HG03342 (cell line): ENCODE data around the gene ATM.
"Not testable (repeated sequence)": the region's sequence is repeated elsewhere in the genome, so short reads cannot be mapped to it uniquely, and the experiment has no call there.

Experiments used
- ATAC-seq: cut with Tn5 transposase; IDR thresholded peaks from one replicate; pipeline ENCODE4 v1.9.1; 2021; ENCODE audit warnings: mild to moderate bottlenecking, moderate library complexity; ENCODE audit not compliant: unreplicated experiment

ATM gene

DNA sequence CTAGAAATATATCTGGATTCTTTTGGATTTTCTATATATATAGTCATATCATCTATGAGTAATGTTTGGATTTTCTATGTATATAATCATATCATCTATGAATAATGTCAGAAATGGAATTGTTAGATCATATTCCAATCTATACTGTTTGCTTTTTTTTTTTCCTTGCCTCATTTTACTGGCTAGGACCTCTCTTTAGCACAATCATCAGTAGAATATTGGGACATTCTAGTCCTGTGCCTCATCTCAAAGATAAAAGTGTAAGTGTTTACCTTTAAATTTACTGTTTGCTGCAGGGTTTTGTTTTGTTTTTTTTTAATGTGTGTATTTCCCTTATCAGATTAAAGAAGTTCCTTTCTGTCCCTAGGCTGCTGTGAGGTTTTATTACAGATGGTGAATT is 147.4 kb downstream of the ATM start:
- ATAC-seq, result no peak

DNA sequence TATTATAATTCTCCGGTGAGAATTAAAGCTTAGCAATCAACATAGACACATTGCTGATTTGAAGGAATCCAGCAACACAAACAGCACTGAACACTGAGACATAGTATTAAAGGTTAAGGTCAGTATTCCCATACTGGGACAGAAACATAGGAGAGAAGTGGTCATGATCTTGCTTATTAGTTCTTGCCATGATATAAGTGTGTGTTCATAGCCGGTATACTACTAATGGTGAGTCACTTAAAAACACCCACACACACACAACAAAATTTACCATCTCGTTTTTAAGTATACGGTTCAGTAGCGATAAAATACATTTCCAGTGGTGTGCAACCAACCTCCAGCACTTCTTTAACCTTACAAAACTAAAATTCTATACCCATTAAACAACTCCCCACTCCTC is 148.1 kb downstream of the ATM start:
- no peak for ATAC-seq

DNA sequence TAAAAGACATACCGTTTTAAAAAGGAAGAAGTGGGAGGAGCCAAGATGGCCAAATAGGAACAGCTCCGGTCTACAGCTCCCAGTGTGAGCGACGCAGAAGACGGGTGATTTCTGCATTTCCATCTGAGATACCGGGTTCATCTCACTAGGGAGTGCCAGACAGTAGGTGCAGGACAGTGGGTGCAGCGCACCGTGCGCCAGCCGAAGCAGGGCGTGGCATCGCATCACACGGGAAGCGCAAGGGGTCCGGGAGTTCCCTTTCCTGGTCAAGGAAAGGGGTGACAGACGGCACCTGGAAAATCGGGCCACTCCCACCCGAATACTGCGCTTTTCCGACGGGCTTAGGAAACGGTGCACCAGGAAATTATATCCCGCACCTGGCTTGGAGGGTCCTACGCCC is 150.6 kb downstream of the ATM start:
- ATAC-seq, result not testable (repeated sequence)

DNA sequence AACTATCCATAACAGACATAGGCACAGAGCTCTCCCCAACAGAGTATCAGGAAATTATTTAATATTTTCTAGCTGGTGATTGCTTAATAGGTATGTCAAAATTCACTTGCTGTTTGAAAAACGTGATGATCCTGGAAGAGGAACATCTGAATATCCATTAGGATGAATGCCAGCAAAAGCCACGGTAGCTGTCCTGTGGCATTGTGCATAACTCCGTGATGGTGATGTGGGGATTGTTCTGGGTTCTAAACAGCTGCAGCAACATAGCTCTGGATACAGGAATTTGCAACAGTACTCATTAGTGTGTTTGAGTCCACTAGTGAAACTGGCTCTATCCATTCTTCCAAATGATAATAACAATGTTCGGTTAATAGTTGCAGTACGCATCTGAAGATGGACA is 165.7 kb downstream of the ATM start:
- ATAC-seq, result no peak

DNA sequence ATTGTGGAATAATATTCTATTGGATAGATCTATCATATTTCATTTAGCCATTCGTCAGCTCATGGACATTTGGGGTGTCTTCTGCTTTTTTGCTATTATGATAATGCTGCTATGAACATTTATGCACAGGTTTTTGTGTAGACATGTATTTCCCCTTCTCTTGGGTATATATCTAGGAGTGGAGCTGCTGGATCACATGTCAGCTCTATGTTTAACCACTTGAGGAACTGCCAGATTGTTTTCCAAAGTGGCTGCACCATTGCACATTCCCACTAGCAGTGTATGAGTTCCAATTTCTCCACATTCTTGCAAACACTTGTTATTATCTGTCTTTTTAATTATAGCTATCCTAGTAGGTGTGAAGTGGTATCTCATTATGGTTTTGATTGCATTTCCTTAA is 169.5 kb downstream of the ATM start:
- ATAC-seq, result no peak

DNA sequence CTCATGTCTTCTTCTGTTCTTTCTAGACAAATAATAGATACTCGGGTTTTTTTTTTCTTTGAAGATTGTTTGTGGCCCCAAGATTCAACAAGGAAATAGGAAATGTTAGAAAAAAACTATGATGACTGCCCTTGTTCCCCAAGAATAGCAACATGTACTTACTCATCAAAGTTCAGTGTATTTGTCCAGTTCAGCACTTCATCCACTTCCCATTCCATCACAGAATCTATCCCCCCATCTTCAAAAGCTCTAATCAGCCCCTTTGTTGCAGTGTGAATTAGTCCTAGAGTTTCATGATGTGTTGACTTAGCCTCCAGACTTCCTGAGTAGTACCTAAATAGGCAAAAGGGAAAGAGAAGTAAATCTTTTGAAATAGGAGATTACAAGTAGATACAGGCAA is 170.2 kb downstream of the ATM start:
- no peak for ATAC-seq

DNA sequence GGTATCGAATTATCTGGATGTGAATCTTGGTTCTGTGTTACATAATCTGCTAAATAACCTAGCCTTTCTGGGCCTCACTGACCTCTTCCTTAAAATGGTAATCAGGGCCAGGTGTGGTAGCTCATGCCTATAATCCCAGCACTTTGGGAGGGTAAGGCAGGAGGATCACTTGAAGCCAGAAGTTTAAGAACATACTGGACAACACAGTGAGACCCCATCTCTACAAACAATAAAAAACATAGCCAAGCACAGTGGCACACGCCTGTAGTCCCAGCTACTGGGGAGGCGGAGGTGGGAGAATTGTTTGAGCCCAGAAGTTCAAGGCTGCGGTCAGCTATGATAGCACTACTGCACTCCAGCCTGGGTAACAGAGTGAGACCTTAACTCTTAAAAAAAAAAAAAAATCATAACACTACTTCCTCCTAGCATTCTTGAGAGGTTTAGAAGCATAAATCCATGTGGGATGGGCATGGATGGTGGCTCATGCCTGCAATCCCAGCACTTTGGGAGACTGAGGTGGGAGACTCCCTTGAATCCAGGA is 171.9 kb downstream of the ATM start:
- no peak for ATAC-seq

DNA sequence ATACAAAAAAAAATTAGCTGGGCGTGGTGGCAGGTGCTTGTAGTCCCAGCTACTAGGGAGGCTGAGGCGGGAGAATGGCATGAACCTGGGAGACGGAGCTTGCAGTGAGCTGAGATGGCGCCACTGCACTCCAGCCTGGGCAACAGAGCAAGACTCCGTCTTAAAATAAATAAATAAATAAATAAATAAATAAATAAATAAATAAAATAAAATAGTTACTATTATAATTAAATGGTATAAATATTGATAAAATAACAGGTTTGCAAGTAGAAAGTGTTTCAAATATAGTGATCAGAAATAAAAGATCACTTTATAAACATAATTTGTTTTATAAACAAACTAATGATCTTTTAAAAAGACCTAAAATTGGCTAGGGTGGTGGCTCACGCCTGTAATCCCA is 173.8 kb downstream of the ATM start:
- ATAC-seq, result not testable (repeated sequence)

DNA sequence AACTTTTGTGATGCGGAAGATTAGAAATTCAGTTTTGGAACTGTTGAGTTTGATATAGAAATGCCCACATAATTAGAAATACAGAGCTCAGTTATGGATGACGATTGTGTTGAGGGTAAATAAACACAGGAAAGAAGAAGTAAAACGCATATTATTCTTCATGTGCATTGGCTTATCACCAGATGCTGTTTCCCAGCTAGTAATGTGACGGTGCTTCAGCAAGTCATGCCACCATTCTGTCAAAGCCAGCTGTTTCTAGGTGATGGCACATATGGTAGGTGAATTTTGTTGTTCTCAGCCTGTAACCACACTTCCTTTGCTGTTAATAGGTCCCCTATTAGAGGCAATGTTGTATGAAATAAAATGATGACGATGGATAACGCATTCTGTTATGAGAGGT is 175.6 kb downstream of the ATM start:
- no peak for ATAC-seq

DNA sequence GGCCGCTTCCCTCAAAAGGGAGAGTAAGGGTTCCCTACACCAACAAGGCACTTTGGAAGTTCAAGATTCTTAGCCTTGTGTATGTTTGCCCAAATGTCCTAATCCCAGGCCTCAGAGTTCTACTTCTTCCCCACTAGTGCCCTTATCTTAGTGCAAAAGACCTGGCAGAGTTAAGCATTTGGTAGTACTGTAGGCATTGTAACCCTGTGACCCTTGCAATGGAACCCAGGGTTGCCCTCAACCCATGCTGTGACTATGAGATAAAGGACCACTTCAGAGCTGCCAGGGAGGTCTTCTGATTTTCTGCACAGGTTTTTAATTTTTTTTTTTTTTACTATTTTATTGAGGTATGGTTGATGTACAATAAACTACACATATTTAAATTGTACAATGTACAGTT is 179.4 kb downstream of the ATM start:
- no peak for ATAC-seq

DNA sequence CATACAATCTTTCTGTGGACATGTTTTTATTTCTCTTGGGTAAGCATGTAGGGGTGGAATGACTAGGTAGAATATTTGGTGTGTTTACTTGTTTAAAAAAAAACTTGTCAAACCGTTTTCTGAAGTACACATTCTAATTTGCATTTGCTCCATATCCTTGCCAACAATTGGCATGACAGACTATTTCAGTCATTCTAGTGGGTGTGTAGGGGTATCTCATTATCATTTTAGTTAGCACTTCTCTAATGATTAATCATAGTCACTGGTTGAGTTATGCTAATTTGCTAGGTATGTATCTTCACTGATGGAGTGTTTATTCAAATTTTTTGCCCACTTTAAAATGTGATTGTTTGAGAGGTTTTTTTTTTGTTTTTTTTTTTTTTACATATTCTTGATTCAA is 180.2 kb downstream of the ATM start:
- ATAC-seq, result no peak

DNA sequence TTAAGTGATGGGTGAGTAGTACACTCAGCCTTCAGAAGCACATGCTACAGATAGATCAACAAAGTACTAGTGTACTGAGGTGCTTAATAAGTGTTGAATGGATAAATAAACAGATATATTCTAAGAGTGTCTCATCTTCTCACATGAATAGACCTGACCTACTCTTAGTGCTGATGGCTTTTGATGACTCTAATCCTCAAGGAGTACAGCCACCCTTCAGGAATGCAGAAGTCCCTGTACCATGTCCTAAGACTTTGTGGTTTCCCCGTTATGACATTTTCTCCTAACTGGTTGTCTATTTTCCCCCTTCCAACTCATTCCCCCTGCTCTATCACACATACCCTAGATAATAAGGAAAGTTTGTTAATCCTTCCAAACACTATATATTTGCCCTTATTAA is 182.8 kb downstream of the ATM start:
- ATAC-seq, result no peak

DNA sequence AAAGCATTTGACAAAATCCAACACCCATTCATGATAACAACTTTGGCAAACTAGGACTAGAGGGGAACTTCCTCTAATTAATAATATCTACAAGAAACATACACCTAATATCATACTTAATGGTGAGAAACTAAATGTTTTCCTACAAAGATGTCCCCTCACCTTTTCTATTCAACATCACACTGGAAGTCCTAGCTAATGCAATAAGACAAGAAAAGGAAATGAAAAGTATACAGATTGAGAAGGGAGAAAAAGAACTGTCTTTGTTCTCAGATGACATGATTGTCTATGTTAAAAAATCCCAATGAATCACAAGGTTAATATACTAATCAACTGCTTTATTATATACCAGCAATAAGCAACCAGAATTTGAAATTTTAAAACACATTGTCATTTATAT is 192.1 kb downstream of the ATM start:
- no peak for ATAC-seq

DNA sequence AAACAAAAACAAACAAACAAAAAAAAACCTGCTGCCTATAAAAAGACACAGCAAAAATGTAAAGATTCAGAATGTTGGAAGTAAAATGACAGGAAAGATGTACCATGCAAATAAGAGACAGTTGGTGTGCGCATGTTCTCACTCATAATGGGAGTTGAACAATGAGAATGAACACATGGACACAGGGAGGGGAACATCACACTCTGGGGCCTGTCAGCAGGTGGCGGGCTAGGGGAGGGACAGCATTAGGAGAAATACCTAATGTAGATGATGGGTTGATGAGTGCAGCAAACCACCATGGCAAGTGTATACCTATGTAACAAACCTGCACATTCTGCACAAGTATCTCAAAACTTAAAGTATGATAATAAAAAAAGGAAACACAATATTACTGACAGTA is 194.7 kb downstream of the ATM start:
- not testable (repeated sequence) for ATAC-seq
